ENCODE results near the gene CLMN. TPM values are rescaled to one million over a fixed set of nuclear protein-coding genes. Genes with fewer than 3 reads are reported as not detected.
A peak's percentile ranks its signal among the peaks of the same experiment; 100 is the strongest.

The CLMN gene
- polyA plus RNA-seq, 3 donors = 22.0 to 33.7 (median 23.2) TPM

DNA sequence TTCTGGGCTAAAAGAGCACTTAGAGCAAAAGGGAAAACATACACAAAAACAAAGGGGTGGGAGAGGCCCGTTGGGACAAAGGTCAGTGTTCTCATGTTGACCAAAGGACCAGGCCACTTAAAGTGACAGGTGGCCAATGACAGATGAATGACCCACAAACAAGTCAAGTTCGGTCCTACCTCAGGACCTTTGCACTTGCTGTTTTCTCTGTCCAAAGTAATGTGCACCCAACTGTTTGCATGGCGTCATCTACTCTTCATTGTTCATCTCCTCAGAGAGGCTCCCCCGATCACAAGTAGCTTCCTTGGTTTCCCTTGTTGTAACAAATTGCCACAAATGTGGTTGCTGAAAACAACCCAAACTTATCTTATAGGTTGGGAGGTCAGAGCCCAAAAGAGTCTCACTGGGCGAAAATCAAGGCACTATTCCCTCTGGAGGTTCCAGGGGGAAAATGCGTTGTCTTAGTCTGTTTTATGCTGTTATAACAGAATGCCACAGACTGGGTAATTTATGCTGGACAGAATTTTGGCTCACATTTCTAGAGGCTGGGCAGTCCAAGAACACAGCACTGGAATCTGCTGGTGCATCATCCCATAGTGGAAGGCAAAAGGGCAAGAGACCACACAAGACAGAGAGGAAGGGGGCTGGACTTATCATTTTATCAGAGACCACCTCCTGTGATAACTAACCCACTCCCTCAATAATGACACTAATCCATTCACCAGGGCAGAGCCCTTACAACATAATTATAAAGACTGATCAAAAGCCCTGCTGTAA is 23.9 kb downstream of the CLMN start:
- TF ChIP-seq, protein P1, sequence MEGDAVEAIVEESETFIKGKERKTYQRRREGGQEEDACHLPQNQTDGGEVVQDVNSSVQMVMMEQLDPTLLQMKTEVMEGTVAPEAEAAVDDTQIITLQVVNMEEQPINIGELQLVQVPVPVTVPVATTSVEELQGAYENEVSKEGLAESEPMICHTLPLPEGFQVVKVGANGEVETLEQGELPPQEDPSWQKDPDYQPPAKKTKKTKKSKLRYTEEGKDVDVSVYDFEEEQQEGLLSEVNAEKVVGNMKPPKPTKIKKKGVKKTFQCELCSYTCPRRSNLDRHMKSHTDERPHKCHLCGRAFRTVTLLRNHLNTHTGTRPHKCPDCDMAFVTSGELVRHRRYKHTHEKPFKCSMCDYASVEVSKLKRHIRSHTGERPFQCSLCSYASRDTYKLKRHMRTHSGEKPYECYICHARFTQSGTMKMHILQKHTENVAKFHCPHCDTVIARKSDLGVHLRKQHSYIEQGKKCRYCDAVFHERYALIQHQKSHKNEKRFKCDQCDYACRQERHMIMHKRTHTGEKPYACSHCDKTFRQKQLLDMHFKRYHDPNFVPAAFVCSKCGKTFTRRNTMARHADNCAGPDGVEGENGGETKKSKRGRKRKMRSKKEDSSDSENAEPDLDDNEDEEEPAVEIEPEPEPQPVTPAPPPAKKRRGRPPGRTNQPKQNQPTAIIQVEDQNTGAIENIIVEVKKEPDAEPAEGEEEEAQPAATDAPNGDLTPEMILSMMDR (IDR thresholded peaks at IDR 0.05) = no peak
- Mint-ChIP-seq H3K36me3 (peaks cover 7 to 32% of the 10 kb centered on the region in 2 donors), H3K4me3 (no peak overlapping the region), H3K4me1 (peaks cover 24% of the 10 kb centered on the region), H3K27ac (peak overlapping the region in 3 of 7 donors; percentile 33 to 63 (median 44)), H3K9me3 (peaks cover 0 to 7% (median 0%) of the 10 kb centered on the region in 7 donors), H3K27me3 (ENCODE audit: low read depth in 3 of 3) (peaks cover 3 to 14% (median 6%) of the 10 kb centered on the region in 3 donors)
- H3K4me1 ChIP-seq (ENCODE audit: control insufficient read depth in 1 of 2, insufficient read depth in 2 of 2, low read length in 2 of 2) = peaks cover 13% of the 10 kb centered on the region in 2 donors
- no peak overlapping the region for H2AFZ ChIP-seq (ENCODE audit: insufficient read depth, low read depth, low read length, poor library complexity, severe bottlenecking)
- no peaks in the 10 kb centered on the region for H3K9me3 ChIP-seq (replicated peaks in 1 of 2; ENCODE audit: control insufficient read depth in 1 of 2, insufficient read depth in 1 of 2, low read length in 2 of 2)
- H3K36me3 ChIP-seq (replicated peaks in 1 of 2; ENCODE audit: control insufficient read depth in 1 of 2, insufficient read depth in 2 of 2, low read length in 2 of 2) = no peaks in the 10 kb centered on the region
- 100% methylated on average over 4 of the region's 6 CpGs for WGBS (ENCODE audit: insufficient coverage)
- H3K27ac ChIP-seq (ENCODE audit: low read depth in 1 of 2, low read length in 2 of 2) = no peak overlapping the region
- no peak overlapping the region for H3K4me3 ChIP-seq (replicated peaks in 1 of 3; ENCODE audit: low read depth in 2 of 3, low read length in 3 of 3)
- intact Hi-C loops (cut with micrococcal nuclease) = no loop called here
- no peak overlapping the region for H3K4me2 ChIP-seq (replicated peaks; ENCODE audit: extremely low read depth, low read length, poor library complexity, severe bottlenecking)
- peaks cover 96% of the 10 kb centered on the region for H4K20me1 ChIP-seq (ENCODE audit: insufficient read depth, low read length)
- peaks cover 0 to 5% of the 10 kb centered on the region in 2 donors for H3K27me3 ChIP-seq (ENCODE audit: control insufficient read depth in 2 of 2, insufficient read depth in 2 of 2, low read length in 2 of 2)
- H3K79me2 ChIP-seq (ENCODE audit: insufficient read depth, low read length) = no peaks in the 10 kb centered on the region
- no peak overlapping the region for H3K9ac ChIP-seq (ENCODE audit: insufficient read depth, low read length, poor library complexity, severe bottlenecking)
- DNase-seq = no peak

DNA sequence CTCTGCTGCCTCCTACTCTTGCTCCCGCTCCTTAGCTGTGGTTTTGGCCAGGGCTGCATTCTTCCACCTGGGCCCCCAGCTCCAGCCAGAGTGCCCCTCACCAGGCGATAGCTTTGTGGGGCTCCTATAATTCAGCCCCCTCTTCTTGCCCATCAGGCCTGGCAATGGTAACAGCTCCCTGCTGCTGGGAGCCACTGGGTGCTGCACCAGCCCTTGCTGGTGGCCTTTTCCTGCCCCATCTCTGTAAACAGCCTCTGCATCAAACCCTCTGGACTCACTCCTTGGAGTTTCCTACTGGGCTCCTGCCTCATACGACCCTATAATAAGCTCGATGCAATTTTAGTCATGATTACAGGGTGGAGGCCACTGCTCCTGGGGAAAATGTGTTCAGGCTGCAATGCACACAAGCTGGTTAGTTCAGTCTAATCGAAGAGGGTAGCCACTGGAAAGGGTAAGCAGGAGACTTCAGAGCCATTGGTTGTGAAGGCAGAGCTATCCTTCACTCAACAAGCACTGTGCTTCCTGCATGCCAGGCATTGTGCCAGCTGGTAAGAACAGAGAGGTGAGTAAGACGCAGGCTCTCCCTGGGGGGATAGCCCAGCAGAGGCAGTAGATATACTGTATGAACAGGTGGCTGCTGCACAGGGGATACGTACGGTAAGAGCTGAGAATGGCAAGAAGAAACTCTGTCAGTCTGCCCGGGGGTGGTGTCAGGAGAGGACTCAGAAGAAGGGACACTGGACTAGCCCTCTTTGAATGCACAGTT is 24.7 kb downstream of the CLMN start:
- H3K9me3 Mint-ChIP-seq = peaks cover 0 to 7% (median 0%) of the 10 kb centered on the region in 7 donors
- Histone ChIP-seq H3K27ac (ENCODE audit: low read depth in 1 of 2, low read length in 2 of 2) (no peak overlapping the region), H3K4me3 (replicated peaks in 1 of 3; ENCODE audit: low read depth in 2 of 3, low read length in 3 of 3) (no peak overlapping the region), H3K79me2 (ENCODE audit: insufficient read depth, low read length) (no peaks in the 10 kb centered on the region), H3K4me1 (ENCODE audit: control insufficient read depth in 1 of 2, insufficient read depth in 2 of 2, low read length in 2 of 2) (peaks cover 13% of the 10 kb centered on the region in 2 donors), H2AFZ (ENCODE audit: insufficient read depth, low read depth, low read length, poor library complexity, severe bottlenecking) (no peak overlapping the region), H3K36me3 (replicated peaks in 1 of 2; ENCODE audit: control insufficient read depth in 1 of 2, insufficient read depth in 2 of 2, low read length in 2 of 2) (no peaks in the 10 kb centered on the region), H4K20me1 (ENCODE audit: insufficient read depth, low read length) (peaks cover 96% of the 10 kb centered on the region), H3K9me3 (replicated peaks in 1 of 2; ENCODE audit: control insufficient read depth in 1 of 2, insufficient read depth in 1 of 2, low read length in 2 of 2) (no peaks in the 10 kb centered on the region), H3K4me2 (replicated peaks; ENCODE audit: extremely low read depth, low read length, poor library complexity, severe bottlenecking) (no peak overlapping the region), H3K27me3 (ENCODE audit: control insufficient read depth in 2 of 2, insufficient read depth in 2 of 2, low read length in 2 of 2) (peaks cover 0 to 5% of the 10 kb centered on the region in 2 donors), H3K9ac (ENCODE audit: insufficient read depth, low read length, poor library complexity, severe bottlenecking) (no peak overlapping the region)
- H3K27ac Mint-ChIP-seq = peak overlapping the region in 5 of 7 donors; percentile 33 to 63 (median 44)
- DNase-seq = no peak
- peaks cover 3 to 14% (median 7%) of the 10 kb centered on the region in 3 donors for H3K27me3 Mint-ChIP-seq (ENCODE audit: low read depth in 3 of 3)
- H3K36me3 Mint-ChIP-seq = peaks cover 11 to 37% of the 10 kb centered on the region in 2 donors
- TF ChIP-seq, protein P1 (IDR thresholded peaks at IDR 0.05) = no peak
- WGBS (ENCODE audit: insufficient coverage) = 98% methylated on average over 8 of the region's 9 CpGs
- H3K4me3 Mint-ChIP-seq = no peak overlapping the region
- H3K4me1 Mint-ChIP-seq = peaks cover 28% of the 10 kb centered on the region
- intact Hi-C loops (cut with micrococcal nuclease) = no loop called here
